ENCODE measurements around the gene TRAF3.

TRAF3 gene

GRCh38 chr14:102955636-102956408, 178.6 kb downstream of the TRAF3 start:
- no peak for DNase-seq (ENCODE audit: low read depth)

GRCh38 chr14:102957222-102957621, 180.0 kb downstream of the TRAF3 start:
- no peak for DNase-seq (ENCODE audit: low read depth)

GRCh38 chr14:102958461-102958860, 181.2 kb downstream of the TRAF3 start:
- DNase-seq (ENCODE audit: low read depth) = no peak

All from stimulated activated CD8-positive, alpha-beta memory T cell treated with anti-CD3 and anti-CD28 coated beads, Interleukin-15, amount 100 ng/mL, for 24 hours (primary cell).